GM20000 (cell line): ENCODE data around the gene PTBP2.

Experiments used
- DNase-seq: peaks from one replicate; pipeline ENCODE4 v3.0.0; 2012; ENCODE audit warnings: low spot score
- CTCF ChIP-seq: IDR thresholded peaks from 2 replicates; pipeline ENCODE4 v1.5.1; 2012; ENCODE audit warnings: mild to moderate bottlenecking, control low read depth; ENCODE audit errors: extremely low read depth, missing control alignments

PTBP2 gene

DNA sequence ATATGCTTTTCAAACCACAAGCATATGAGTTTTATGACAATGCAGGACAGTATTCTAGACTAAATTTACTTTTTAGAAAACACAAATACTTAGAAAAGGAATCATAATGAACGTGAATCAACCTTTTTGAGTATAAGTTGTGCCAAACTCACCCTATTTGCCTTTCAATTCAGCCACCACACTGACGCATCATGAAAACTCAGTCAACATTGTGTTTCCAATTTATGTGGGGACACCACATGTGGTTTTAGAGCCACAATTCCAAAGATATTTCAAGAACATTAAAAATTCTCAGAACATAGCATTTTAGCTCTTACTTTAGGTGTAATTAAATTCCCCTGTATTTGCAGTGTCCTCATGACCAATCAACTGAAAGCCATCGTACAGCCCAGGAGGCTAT lies 118.8 kb downstream of the PTBP2 start:
- no peak for DNase-seq
- TF ChIP-seq CTCF, result no peak

- TF ChIP-seq CTCF, result no peak
- no peak for DNase-seq
These were observed 120.6 kb downstream of the PTBP2 start for GRCh38 chr1:96842215-96842614.

DNA sequence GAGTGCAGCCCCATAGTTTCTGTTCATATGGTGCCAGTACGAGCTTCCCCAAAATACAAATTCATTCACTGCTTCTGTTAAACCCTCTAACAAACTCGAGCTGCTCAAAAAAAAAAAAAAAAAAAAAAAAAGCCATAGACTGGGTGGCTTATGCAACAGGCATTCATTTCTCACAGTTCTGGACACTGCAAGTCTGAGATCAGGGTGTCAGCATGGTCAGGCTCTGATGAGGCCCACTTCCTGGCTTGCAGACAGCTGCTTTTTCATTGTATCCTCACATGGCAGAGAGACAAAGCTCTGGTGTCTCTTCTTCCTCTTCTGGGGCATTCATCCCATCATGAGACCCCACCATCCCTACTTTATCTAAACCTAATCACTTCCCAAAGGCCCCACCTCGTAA lies 121.6 kb downstream of the PTBP2 start:
- TF ChIP-seq CTCF, result no peak
- DNase-seq, result no peak

DNA sequence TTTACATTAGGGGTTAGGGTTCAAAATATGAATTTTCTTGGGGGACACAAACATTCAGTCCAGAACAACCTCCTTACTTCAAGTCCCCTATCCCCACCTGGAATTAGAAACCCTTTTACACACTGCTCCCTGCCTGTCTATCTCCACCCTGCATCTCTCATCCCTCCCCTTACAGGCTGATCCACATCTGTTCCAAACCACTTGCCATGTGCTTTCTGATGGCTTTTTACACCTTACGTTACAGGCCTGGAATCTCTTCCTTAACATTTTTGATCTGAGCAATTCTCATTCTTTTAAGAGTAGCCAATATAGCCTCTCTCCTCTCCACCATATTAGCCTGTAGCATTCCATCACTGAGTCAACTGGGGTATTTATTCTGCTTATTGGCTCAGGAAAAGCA lies 122.0 kb downstream of the PTBP2 start:
- no peak for DNase-seq
- TF ChIP-seq CTCF, result no peak

- TF ChIP-seq CTCF, result peak; percentile 55
- peak; percentile 49 for DNase-seq
These were observed 123.9 kb downstream of the PTBP2 start for GRCh38 chr1:96845464-96845863.

- TF ChIP-seq CTCF, result no peak
- no peak for DNase-seq
These were observed 140.3 kb downstream of the PTBP2 start for GRCh38 chr1:96861836-96862235.

DNA sequence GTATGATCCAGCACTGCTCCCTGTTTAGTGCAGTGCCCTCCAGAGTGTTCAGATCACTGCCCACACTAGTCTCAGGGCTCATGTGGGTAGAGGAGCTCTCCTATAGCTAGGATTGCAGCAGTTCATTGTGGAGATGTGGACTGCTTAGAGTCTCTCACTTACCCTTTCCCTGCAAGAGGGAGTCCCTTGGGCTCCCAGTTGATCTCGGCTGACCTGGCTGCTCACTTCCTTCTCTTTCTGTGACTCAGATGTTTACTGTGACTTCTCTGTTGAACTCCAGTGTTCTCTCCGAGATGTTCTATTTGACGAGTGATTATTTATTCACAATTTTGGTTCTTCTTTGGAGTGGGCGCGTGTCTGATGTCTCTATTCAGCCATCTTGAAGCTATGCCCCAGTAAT lies 141.9 kb downstream of the PTBP2 start:
- TF ChIP-seq CTCF, result no peak
- no peak for DNase-seq
